Thoracic aorta (tissue), 2 donors: ENCODE measurements around the gene TBC1D24. TPM values are rescaled to one million over a fixed set of nuclear protein-coding genes. Genes with fewer than 3 reads are reported as not detected.

Source experiments
- ATAC-seq: fragments of 150-250 bp; one replicate; pipeline ENCODE4 v1.8.0; 2017; ENCODE audit warnings: low read depth; ENCODE audit not compliant: insufficient number of reproducible peaks, low FRiP score
- DNase-seq: peaks from one replicate; pipeline ENCODE4 v3.0.0-alpha.2; 2020; ENCODE audit warnings: low spot score
- H3K27ac ChIP-seq, 2 donors: fragments of 200-600 bp; sonication (generic); 1 replicate in 1 of 2; 2 replicates in 1 of 2; pipeline ENCODE4 v1.5.1; 2016; ENCODE audit warnings: mild to moderate bottlenecking in 2 of 2, moderate library complexity in 2 of 2
- H3K27me3 ChIP-seq: fragments of 200-600 bp; sonication (generic); replicated peaks from 2 replicates; pipeline ENCODE4 v1.6.0; 2016; ENCODE audit warnings: mild to moderate bottlenecking; ENCODE audit not compliant: insufficient read depth
- H3K36me3 ChIP-seq: fragments of 200-600 bp; sonication (generic); one replicate; pipeline ENCODE4 v1.5.1; 2016
- H3K4me1 ChIP-seq, 2 donors: fragments of 200-600 bp; sonication (generic); 1 replicate in 1 of 2; 2 replicates in 1 of 2; pipeline versions ENCODE4 v1.5.1 to v1.6.0; 2016; ENCODE audit warnings: low read depth in 2 of 2, mild to moderate bottlenecking in 1 of 2; ENCODE audit not compliant: control insufficient read depth in 1 of 2
- H3K4me3 ChIP-seq: fragments of 200-600 bp; sonication (generic); 2 replicates; pipeline ENCODE4 v1.5.1; 2016; ENCODE audit warnings: mild to moderate bottlenecking
- H3K9me3 ChIP-seq: fragments of 200-600 bp; sonication (generic); 2 replicates; pipeline ENCODE4 v1.5.1; 2016
- CTCF ChIP-seq: fragments of 200-600 bp; sonication (generic); IDR thresholded peaks from one replicate; pipeline ENCODE4 v1.5.1; 2019; ENCODE audit warnings: antibody characterized with exemption
- total RNA-seq, 2 donors: library from RNA; depleted of rRNA; stranded (reverse); fragments of >200 nt; gene quantifications; one replicate each; pipeline versions ENCODE4 v1.1.0 to v1.2.3, GENCODE V29; 2016

The TBC1D24 gene
- total RNA-seq, 2 donors from 2014 or later = 14.5 to 15.0 TPM

- no peak for TF ChIP-seq CTCF
- Histone ChIP-seq H3K36me3 (peaks cover 4% of the 10 kb centered on the region), H3K27ac (peak overlapping the region; percentile 74 to 76), H3K4me3 (peak overlapping the region; percentile 70), H3K4me1 (peaks cover 43 to 63% of the 10 kb centered on the region in 2 donors), H3K27me3 (no peaks in the 10 kb centered on the region), H3K9me3 (no peaks in the 10 kb centered on the region)
- ATAC-seq (no peak), DNase-seq (no peak)
These were observed 44.1 kb downstream of the TBC1D24 start for GRCh38 chr16:2518823-2519710.

DNA sequence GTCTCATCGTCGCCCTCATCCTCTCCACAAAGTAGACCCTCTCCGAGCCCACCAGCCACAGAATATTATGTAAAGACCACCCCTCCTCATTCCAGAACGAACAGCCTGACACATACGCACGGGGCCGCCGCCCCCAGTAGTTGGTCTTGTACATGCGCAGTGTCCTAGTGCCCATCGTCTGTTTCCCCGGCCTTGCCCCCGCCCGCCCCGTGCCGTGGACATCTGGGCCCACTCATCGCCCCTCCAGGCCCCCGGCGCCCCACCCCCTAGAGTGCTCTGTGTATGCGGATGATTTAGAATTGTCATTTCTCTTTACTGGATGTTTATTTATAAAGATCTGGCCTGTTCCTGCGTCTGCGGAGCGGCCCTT is 44.8 kb downstream of the TBC1D24 start:
- peaks cover 43 to 63% of the 10 kb centered on the region in 2 donors for H3K4me1 ChIP-seq
- peak overlapping the region; percentile 70 for H3K4me3 ChIP-seq
- peaks cover 6% of the 10 kb centered on the region for H3K36me3 ChIP-seq
- no peaks in the 10 kb centered on the region for H3K27me3 ChIP-seq
- DNase-seq (no peak), ATAC-seq (no peak)
- H3K27ac ChIP-seq = peak overlapping the region; percentile 74 to 76
- no peaks in the 10 kb centered on the region for H3K9me3 ChIP-seq
- TF ChIP-seq CTCF = no peak

GRCh38 chr16:2520097-2520783 is 45.3 kb downstream of the TBC1D24 start, which contains the start of gene AMDHD2:
AMDHD2 (plus strand) TSS chr16:2520371; CDS start chr16:2520459, 88 bp downstream.
- ATAC-seq (peak; percentile 45), DNase-seq (peak; percentile 77)
- H3K4me1 ChIP-seq = peaks cover 43 to 57% of the 10 kb centered on the region in 2 donors
- no peaks in the 10 kb centered on the region for H3K9me3 ChIP-seq
- peak within 1 kb of the TSS; percentile 74 to 76 for H3K27ac ChIP-seq
- H3K36me3 ChIP-seq = peaks cover 8% of the 10 kb centered on the region
- TF ChIP-seq CTCF = no peak
- peak within 1 kb of the TSS; percentile 70 for H3K4me3 ChIP-seq
- no peaks in the 10 kb centered on the region for H3K27me3 ChIP-seq

DNA sequence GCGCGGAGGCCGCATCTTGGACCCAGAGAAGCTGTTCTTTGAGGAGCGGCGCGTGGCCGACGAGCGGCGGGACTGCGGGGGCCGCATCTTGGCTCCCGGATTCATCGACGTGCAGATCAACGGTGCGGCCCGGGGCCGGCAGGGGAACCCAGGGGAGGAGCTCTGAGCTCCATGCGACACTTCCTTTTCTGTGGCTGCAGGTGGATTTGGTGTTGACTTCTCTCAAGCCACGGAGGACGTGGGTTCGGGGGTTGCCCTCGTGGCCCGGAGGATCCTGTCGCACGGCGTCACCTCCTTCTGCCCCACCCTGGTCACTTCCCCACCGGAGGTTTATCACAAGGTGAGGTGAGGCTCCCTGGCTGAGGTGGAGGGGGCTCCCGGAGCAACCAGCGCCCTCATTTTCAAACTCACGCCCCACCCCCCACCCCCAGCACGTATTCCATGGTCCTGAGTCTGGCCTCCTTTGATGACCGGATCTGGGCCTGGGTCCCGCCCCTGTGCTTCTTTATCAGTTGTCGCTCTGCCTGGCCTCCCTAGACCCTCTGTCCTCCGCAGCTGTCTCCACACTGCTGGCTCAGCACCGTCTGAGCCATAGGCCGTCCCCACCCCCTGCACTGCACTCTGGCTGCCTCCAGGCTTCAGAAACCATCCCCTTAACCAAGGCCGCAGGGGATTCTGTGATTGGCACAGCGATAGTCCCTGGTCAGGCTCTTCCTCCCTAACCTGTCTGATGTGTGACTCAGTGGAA is 46.0 kb downstream of the TBC1D24 start:
- no peak for TF ChIP-seq CTCF
- Histone ChIP-seq H3K9me3 (no peaks in the 10 kb centered on the region), H3K4me3 (peak overlapping the region; percentile 70), H3K36me3 (peaks cover 8% of the 10 kb centered on the region), H3K27me3 (no peaks in the 10 kb centered on the region), H3K4me1 (peaks cover 37 to 50% of the 10 kb centered on the region in 2 donors), H3K27ac (no peak overlapping the region)
- DNase-seq = no peak
- ATAC-seq = no peak
